H1 (cell line): ENCODE data around the gene GRIFIN.

ENCODE experiments used
- MAX ChIP-seq: IDR thresholded peaks from 2 replicates; pipeline ENCODE4 v1.6.1; 2012; ENCODE audit warnings: inconsistent platforms
- TAF7 ChIP-seq: optimal IDR thresholded peaks from 2 replicates; pipeline ENCODE3; 2011; ENCODE audit warnings: low read depth, mild to moderate bottlenecking, inconsistent platforms, low read length, moderate library complexity, borderline replicate concordance

DNA sequence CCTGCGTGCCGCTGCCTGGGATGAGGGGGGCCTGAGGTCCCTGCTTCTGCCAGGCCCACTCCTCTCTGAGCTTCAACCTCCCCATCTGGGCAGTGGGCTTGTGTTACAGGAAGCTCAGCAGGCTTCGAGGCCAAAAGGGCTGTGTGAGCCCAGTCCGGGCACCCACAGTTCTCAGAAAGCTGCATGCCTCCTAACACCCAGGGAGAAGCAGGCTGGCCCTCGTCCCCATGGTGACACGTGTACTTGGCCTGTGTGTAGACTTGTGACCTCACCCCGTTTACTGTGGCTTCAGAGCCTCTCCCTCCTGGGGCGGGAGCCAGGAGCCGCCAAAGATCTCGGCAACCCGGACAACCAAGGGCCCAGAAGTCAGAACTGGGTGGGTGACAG is 2.2 kb upstream of the GRIFIN start:
- TF ChIP-seq TAF7 (no peak), MAX (no peak)
